SK-N-SH (cell line): ENCODE measurements around the gene LEMD1.

Source experiments
- FOXJ3 ChIP-seq: sonication (generic); formaldehyde crosslinking; IDR thresholded peaks from 2 replicates; pipeline ENCODE4 v1.5.1; 2020; ENCODE audit warnings: mild to moderate bottlenecking, missing genetic modification reagents
- SMC3 ChIP-seq: IDR thresholded peaks from 2 replicates; pipeline ENCODE4 v1.6.1; 2012; ENCODE audit warnings: low read depth, low read length, improper control_type of control experiment
- TF ChIP-seq, protein P1 (sequence below): IDR thresholded peaks from 2 replicates; pipeline ENCODE4 v1.4.0; 2012; ENCODE audit warnings: low read depth, borderline replicate concordance
- TF ChIP-seq, protein P2 (sequence below): fragments of 200-600 bp; sonication (generic); IDR thresholded peaks from 2 replicates; pipeline ENCODE4 v1.6.1; 2017; ENCODE audit warnings: antibody characterized with exemption, mild to moderate bottlenecking, moderate library complexity
- TF ChIP-seq, protein P3 (sequence below): fragments of 150-350 bp; IDR thresholded peaks from 2 replicates; pipeline ENCODE4 v1.6.1; 2017; ENCODE audit warnings: antibody characterized with exemption, low read length, low read depth, borderline replicate concordance

DNA sequence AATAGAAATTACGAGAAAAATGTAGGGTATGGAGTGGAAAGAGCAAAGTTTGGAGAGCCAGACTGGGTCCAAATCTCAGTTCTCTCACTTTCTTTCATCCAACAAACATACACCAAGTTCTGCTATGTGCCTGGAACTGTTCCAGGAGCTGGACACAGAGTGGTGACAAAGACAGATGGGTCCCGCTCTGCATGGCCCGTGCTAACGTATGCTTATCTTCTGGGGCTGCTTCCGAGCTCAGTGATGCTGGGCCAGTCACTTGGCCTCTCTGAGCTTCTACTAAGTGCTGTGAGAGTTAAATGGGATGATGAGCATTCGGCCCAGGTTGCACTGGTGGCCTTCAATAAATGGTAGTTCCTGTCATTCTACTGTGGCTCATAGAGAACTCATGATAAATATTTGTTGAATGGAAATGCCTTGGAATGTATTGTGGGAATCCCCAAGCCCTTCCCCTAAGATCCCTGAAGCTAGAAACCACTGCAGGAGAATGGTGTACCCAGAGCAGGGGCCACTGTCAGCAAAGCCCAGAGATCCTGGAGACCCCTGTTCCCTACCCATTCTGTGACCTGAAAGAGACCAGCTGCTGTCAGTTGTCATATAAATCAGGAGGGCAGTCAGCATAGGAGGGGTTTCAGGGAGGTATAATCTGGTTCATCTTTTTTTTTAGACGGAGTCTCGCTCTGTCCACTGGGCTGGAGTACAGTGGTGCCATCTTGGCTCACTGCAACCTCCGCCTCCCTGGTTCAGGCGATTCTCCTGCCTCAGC is 3.8 kb downstream of the LEMD1 start:
- TF ChIP-seq, protein P1, sequence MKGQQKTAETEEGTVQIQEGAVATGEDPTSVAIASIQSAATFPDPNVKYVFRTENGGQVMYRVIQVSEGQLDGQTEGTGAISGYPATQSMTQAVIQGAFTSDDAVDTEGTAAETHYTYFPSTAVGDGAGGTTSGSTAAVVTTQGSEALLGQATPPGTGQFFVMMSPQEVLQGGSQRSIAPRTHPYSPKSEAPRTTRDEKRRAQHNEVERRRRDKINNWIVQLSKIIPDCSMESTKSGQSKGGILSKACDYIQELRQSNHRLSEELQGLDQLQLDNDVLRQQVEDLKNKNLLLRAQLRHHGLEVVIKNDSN = no peak
- TF ChIP-seq SMC3 (no peak), FOXJ3 (CRISPR knock-in tag) (no peak)
- TF ChIP-seq, protein P2, sequence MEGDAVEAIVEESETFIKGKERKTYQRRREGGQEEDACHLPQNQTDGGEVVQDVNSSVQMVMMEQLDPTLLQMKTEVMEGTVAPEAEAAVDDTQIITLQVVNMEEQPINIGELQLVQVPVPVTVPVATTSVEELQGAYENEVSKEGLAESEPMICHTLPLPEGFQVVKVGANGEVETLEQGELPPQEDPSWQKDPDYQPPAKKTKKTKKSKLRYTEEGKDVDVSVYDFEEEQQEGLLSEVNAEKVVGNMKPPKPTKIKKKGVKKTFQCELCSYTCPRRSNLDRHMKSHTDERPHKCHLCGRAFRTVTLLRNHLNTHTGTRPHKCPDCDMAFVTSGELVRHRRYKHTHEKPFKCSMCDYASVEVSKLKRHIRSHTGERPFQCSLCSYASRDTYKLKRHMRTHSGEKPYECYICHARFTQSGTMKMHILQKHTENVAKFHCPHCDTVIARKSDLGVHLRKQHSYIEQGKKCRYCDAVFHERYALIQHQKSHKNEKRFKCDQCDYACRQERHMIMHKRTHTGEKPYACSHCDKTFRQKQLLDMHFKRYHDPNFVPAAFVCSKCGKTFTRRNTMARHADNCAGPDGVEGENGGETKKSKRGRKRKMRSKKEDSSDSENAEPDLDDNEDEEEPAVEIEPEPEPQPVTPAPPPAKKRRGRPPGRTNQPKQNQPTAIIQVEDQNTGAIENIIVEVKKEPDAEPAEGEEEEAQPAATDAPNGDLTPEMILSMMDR = no peak
- TF ChIP-seq, protein P3, sequence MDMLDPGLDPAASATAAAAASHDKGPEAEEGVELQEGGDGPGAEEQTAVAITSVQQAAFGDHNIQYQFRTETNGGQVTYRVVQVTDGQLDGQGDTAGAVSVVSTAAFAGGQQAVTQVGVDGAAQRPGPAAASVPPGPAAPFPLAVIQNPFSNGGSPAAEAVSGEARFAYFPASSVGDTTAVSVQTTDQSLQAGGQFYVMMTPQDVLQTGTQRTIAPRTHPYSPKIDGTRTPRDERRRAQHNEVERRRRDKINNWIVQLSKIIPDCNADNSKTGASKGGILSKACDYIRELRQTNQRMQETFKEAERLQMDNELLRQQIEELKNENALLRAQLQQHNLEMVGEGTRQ = no peak
